ENCODE measurements around the gene MAPK6. TPM values are rescaled to one million over a fixed set of nuclear protein-coding genes. Genes with fewer than 3 reads are reported as not detected.

The MAPK6 gene
- total and polyA plus RNA-seq, 10 of the 15 experiments (the other 5 are each of a cell fraction or from before 2014, with no cell fraction given), result 20.6 to 100 (median 52.6) TPM

DNA sequence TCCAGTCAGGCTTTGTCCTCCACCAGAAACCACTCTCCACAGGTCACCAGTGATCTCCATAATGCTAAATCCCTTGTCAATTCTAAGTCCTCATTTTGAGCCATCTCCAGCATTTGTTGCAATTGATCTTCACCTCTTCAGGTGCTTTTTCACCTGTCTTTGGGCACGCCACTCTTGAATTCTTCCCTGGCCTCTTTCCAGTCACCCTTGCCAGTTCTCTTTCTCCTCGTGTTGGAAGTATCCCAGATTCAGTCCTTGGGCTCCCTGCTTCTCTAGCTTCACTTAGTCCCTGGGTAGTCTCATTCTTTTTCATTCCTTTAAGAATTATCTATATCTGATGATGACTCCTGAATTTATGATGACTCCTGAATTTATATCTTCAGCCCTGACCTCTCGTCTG is 37.5 kb downstream of the MAPK6 start:
- POLR2A ChIA-PET, result no interaction called here
- TSS peak; percentile 87 for BruUV-seq (replicated peaks)
- intact Hi-C loops (cut with micrococcal nuclease; ENCODE audit: unreplicated experiment) (no loop called here), in situ Hi-C loops (cut with MboI) (no loop called here)
- Histone ChIP-seq H2AFZ (ENCODE audit: control insufficient read depth, low read depth, low read length) (no peak overlapping the region), H3K9ac (ENCODE audit: control insufficient read depth, insufficient read depth, low read length) (no peak overlapping the region), H3K9me3 (replicated peaks; ENCODE audit: control insufficient read depth, insufficient read depth, low read length) (peaks cover 2% of the 10 kb centered on the region; the same call in 2 of the 3 replicates), H3K27ac (ENCODE audit: control insufficient read depth, insufficient read depth) (no peak overlapping the region), H3K79me2 (ENCODE audit: control insufficient read depth, insufficient read depth, low read length) (peaks cover 3% of the 10 kb centered on the region), H4K20me1 (ENCODE audit: control insufficient read depth, insufficient read depth) (no peaks in the 10 kb centered on the region), H3K4me3 (no peak overlapping the region), H3K4me2 (ENCODE audit: control insufficient read depth, insufficient read depth) (no peak overlapping the region), H3K4me1 (ENCODE audit: control insufficient read depth, insufficient read depth, low read length) (no peaks in the 10 kb centered on the region), H3K27me3 (replicated peaks in 1 of 2; ENCODE audit: control insufficient read depth in 2 of 2, insufficient read depth in 2 of 2, low read length in 1 of 2) (no peaks in the 10 kb centered on the region), H3K36me3 (ENCODE audit: control insufficient read depth in 2 of 2, insufficient read depth in 2 of 2, low read length in 1 of 2) (peaks cover 12 to 54% of the 10 kb centered on the region in 2 experiments)
- no peak for DNase-seq (ENCODE audit: low read depth, low spot score)
- RAD21 ChIA-PET (ENCODE audit: unreplicated experiment), result no interaction called here
- no peak for ATAC-seq
- no peak for FAIRE-seq
- WGBS (ENCODE audit: insufficient coverage, insufficient replicate concordance, low lambda C conversion rate, missing lambda C conversion rate), result 94% methylated on average over 3 of the region's 3 CpGs
- CTCF ChIA-PET, result interaction anchor here (1.3 kb wide), 1 partner anchor 83 kb away, joined by 3 read pairs; no protein-coding TSS in a partner anchor
- SMC1A ChIA-PET (ENCODE audit: uncharacterized antibody, unreplicated experiment), result no interaction called here
- no peak for TF ChIP-seq FOS (IDR thresholded peaks at IDR 0.05; ENCODE audit: borderline replicate concordance, extremely low read depth, insufficient read length)
- TF ChIP-seq, protein P1, sequence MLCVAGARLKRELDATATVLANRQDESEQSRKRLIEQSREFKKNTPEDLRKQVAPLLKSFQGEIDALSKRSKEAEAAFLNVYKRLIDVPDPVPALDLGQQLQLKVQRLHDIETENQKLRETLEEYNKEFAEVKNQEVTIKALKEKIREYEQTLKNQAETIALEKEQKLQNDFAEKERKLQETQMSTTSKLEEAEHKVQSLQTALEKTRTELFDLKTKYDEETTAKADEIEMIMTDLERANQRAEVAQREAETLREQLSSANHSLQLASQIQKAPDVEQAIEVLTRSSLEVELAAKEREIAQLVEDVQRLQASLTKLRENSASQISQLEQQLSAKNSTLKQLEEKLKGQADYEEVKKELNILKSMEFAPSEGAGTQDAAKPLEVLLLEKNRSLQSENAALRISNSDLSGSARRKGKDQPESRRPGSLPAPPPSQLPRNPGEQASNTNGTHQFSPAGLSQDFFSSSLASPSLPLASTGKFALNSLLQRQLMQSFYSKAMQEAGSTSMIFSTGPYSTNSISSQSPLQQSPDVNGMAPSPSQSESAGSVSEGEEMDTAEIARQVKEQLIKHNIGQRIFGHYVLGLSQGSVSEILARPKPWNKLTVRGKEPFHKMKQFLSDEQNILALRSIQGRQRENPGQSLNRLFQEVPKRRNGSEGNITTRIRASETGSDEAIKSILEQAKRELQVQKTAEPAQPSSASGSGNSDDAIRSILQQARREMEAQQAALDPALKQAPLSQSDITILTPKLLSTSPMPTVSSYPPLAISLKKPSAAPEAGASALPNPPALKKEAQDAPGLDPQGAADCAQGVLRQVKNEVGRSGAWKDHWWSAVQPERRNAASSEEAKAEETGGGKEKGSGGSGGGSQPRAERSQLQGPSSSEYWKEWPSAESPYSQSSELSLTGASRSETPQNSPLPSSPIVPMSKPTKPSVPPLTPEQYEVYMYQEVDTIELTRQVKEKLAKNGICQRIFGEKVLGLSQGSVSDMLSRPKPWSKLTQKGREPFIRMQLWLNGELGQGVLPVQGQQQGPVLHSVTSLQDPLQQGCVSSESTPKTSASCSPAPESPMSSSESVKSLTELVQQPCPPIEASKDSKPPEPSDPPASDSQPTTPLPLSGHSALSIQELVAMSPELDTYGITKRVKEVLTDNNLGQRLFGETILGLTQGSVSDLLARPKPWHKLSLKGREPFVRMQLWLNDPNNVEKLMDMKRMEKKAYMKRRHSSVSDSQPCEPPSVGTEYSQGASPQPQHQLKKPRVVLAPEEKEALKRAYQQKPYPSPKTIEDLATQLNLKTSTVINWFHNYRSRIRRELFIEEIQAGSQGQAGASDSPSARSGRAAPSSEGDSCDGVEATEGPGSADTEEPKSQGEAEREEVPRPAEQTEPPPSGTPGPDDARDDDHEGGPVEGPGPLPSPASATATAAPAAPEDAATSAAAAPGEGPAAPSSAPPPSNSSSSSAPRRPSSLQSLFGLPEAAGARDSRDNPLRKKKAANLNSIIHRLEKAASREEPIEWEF (IDR thresholded peaks at IDR 0.05; ENCODE audit: insufficient replicate concordance, low read depth, low read length), result no peak
- TF ChIP-seq, protein P2, sequence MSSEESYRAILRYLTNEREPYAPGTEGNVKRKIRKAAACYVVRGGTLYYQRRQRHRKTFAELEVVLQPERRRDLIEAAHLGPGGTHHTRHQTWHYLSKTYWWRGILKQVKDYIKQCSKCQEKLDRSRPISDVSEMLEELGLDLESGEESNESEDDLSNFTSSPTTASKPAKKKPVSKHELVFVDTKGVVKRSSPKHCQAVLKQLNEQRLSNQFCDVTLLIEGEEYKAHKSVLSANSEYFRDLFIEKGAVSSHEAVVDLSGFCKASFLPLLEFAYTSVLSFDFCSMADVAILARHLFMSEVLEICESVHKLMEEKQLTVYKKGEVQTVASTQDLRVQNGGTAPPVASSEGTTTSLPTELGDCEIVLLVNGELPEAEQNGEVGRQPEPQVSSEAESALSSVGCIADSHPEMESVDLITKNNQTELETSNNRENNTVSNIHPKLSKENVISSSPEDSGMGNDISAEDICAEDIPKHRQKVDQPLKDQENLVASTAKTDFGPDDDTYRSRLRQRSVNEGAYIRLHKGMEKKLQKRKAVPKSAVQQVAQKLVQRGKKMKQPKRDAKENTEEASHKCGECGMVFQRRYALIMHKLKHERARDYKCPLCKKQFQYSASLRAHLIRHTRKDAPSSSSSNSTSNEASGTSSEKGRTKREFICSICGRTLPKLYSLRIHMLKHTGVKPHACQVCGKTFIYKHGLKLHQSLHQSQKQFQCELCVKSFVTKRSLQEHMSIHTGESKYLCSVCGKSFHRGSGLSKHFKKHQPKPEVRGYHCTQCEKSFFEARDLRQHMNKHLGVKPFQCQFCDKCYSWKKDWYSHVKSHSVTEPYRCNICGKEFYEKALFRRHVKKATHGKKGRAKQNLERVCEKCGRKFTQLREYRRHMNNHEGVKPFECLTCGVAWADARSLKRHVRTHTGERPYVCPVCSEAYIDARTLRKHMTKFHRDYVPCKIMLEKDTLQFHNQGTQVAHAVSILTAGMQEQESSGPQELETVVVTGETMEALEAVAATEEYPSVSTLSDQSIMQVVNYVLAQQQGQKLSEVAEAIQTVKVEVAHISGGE (CRISPR knock-in tag; IDR thresholded peaks at IDR 0.05), result no peak
- TF ChIP-seq, protein P3, sequence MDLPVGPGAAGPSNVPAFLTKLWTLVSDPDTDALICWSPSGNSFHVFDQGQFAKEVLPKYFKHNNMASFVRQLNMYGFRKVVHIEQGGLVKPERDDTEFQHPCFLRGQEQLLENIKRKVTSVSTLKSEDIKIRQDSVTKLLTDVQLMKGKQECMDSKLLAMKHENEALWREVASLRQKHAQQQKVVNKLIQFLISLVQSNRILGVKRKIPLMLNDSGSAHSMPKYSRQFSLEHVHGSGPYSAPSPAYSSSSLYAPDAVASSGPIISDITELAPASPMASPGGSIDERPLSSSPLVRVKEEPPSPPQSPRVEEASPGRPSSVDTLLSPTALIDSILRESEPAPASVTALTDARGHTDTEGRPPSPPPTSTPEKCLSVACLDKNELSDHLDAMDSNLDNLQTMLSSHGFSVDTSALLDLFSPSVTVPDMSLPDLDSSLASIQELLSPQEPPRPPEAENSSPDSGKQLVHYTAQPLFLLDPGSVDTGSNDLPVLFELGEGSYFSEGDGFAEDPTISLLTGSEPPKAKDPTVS (IDR thresholded peaks at IDR 0.05; ENCODE audit: low read depth, low read length), result no peak
- TF ChIP-seq, protein P4, sequence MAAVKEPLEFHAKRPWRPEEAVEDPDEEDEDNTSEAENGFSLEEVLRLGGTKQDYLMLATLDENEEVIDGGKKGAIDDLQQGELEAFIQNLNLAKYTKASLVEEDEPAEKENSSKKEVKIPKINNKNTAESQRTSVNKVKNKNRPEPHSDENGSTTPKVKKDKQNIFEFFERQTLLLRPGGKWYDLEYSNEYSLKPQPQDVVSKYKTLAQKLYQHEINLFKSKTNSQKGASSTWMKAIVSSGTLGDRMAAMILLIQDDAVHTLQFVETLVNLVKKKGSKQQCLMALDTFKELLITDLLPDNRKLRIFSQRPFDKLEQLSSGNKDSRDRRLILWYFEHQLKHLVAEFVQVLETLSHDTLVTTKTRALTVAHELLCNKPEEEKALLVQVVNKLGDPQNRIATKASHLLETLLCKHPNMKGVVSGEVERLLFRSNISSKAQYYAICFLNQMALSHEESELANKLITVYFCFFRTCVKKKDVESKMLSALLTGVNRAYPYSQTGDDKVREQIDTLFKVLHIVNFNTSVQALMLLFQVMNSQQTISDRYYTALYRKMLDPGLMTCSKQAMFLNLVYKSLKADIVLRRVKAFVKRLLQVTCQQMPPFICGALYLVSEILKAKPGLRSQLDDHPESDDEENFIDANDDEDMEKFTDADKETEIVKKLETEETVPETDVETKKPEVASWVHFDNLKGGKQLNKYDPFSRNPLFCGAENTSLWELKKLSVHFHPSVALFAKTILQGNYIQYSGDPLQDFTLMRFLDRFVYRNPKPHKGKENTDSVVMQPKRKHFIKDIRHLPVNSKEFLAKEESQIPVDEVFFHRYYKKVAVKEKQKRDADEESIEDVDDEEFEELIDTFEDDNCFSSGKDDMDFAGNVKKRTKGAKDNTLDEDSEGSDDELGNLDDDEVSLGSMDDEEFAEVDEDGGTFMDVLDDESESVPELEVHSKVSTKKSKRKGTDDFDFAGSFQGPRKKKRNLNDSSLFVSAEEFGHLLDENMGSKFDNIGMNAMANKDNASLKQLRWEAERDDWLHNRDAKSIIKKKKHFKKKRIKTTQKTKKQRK (IDR thresholded peaks at IDR 0.05; ENCODE audit: low read depth, low read length), result no peak
- TF ChIP-seq, protein P5, sequence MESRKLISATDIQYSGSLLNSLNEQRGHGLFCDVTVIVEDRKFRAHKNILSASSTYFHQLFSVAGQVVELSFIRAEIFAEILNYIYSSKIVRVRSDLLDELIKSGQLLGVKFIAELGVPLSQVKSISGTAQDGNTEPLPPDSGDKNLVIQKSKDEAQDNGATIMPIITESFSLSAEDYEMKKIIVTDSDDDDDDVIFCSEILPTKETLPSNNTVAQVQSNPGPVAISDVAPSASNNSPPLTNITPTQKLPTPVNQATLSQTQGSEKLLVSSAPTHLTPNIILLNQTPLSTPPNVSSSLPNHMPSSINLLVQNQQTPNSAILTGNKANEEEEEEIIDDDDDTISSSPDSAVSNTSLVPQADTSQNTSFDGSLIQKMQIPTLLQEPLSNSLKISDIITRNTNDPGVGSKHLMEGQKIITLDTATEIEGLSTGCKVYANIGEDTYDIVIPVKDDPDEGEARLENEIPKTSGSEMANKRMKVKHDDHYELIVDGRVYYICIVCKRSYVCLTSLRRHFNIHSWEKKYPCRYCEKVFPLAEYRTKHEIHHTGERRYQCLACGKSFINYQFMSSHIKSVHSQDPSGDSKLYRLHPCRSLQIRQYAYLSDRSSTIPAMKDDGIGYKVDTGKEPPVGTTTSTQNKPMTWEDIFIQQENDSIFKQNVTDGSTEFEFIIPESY (IDR thresholded peaks at IDR 0.05), result no peak

Measured in GM12878 (cell line).